ENCODE measurements around the gene SFI1.

GRCh38 chr22:31530823-31531195, 34.5 kb downstream of the SFI1 start:
- TF ChIP-seq CTCF (conservative IDR thresholded peaks at IDR 0.05) (no peak), ZFX (IDR thresholded peaks at IDR 0.05) (no peak)

All from C4-2B (cell line).